NCI-H146 treated with DMSO at 0.1 percent for 48 hours (cell line): ENCODE results near the gene TMEM9B.
A peak's percentile ranks its signal among the peaks of the same experiment; 100 is the strongest.

Experiments used
- DNase-seq: peaks from one replicate; lab custom pipeline; 2025; ENCODE audit not compliant: unreplicated experiment; lab: John Stamatoyannopoulos, UW

The TMEM9B gene

DNA sequence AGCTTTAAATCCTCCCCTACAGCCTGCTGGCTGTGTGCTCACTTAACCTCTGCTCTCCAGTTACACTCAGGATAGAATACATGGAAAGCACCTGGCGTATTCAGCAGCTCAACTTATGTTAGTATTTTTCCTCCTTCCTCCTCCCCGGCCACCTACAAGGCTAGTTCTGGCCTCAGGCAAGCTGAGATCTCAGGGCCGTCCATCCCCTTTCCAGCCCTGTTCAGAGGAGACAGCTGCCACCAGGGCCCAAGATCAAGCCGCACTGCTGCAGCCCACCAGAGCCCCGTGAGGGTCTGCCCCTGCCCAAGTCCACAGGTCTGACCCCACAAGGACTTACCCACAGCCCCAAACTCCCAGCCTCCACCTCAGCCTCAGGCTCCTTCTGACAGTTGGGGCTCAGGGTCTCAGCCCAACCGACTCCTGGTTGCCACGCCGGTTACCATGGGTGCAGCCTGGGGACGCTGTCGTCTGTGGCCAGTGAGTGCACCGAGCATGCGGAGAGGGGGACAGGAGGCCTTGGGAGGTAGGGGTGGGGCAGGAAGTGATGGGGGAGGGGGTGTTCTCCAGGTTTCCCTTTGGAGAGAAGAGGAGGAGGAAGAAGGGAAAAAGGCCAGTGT lies 31.6 kb downstream of the TMEM9B start, which contains the start of gene C11orf16:
Gene C11orf16 (minus strand): TSS at position 384 of the 617 bp plus-strand sequence. CDS start 639 bp downstream, outside the sequence.
- DNase-seq: peak; percentile 9

DNA sequence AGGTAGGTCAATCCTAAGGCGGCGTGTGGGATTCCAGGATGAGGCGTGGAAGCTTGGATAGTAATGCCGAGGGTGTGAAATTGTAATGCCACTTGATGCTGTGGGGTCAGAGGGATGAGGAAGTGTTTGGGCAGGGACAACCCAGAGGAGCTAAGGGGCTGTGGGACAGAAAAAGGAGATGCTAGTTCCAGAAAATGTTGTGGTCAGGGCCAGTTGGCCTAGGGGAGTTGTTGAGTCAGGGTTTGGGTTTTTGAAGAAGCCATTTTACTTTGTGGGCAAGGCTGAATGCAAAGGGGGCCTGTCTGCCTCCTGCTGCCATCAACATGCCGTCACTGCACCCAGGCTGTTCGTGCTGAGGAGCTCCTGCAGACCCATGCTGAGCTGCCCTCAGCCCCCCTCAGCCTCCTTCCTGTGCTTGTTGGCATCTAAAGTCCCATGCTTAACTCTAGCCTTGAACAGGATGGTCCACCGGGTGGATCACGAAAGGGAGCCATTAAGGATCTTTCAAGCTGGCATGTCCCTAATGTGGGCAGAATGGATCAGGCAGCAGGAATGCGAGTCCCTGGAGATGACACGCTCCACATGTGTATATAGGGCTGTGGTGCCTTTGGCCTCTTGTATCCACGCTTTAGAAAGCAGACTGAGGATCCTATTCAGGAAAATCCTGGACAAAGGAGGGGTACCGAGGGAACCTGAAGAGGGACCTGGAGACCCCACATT lies 33.6 kb downstream of the TMEM9B start:
- no peak for DNase-seq

DNA sequence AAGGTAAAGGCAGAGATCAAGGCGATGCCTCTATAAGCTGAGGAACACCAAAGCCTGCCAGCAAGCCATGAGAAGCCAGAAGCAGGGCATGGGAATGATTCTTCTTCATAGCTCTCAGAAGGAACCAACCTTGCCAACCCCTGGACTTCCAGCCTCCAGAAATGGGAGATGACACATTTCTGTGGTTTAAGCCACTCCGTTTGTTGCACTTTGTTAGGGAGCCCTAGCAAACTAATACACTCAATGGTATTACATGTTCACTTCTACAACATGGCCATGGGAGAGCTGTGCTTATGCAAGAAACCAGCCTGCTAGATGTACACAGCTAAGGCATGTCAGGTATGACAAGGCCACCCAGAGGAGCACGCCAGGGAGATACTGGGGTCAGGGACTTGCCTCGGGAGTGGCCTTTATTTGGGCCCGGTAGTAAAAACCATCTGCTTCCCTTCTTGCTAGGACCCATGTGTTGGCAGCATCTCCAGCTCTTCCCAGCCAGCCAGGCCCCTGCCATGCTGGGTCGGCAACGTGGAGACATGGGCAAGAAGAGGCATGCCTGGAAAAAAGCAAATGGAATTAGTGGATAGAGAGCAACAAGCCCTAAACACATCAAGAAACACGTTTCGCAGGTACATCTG lies 35.1 kb downstream of the TMEM9B start:
- no peak for DNase-seq

DNA sequence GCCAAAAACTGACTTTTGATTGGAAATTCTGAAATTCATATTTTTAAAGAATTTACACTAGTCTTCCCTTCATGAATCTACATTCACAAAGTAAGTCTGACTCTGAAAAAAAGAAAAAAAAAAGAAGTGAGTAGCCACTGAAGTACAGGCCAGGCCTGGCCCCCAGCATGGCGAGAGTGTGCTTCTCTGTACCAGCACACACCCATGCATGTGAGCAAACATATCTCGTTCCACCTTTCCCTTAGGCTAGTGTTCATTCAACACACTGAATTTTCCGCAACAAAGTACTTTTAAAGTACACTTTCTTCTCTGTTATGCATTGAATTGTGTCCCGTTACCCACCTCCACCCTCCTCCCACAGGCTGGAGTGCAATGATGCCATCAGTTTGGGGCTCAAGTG lies 36.0 kb downstream of the TMEM9B start:
- DNase-seq: no peak

DNA sequence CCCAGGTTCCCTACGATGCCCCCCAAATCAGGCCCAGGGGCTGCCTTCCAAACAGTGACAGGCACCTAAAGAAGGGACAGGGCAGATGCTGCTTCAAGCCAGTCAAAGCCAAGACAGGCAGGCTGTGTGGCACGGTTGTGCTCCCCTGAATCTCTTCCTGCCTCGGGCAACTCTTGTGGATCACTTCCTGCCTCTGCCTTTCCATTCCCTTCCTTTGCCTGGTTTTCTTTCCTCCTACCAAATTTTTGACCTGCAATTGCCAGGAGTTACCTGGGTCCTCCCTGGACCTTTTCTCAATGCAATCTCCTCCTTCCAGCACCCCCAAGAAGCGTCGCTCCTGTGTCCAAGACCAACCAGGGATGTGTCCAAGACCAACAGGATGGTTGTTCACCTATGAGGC lies 37.0 kb downstream of the TMEM9B start:
- DNase-seq: no peak

DNA sequence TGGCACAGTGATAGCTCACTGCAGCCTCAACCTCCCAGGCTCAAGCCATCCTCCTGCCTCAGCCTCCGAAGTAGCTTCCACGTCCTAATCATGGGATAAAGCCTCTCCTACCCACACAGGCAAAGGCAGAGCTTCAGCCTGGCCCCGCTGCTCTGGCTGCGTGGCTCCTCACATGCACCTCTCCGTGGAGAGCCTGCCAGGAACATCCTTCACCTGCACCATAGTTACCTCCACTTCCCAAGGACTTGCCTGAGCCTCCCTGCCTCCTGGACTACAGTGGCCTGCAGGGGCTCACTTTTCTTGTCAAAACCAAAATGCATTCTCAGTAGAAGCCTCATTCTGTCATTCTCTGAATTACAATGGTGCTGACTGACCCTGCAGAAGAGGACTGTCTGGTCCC lies 38.0 kb downstream of the TMEM9B start:
- no peak for DNase-seq

DNA sequence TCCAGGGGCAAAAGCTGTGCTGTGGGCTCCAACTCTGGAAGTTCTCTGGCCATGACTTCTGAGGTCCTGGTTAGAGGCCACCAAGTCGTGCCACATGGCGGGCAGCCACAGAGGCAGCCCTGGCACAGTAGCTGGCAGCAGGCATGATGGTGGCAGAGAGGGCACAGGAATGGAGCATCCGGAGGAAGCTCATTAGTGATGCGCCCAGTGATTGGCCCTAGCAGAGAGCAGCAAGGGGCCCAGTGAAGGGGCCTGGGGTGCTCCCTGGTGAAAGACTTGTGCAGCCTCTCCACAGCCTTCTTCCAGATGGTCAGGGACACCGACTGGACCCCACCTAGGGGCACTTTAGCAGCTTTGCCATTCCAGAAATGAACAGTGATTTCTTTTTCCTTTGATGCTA lies 38.5 kb downstream of the TMEM9B start:
- DNase-seq: no peak

DNA sequence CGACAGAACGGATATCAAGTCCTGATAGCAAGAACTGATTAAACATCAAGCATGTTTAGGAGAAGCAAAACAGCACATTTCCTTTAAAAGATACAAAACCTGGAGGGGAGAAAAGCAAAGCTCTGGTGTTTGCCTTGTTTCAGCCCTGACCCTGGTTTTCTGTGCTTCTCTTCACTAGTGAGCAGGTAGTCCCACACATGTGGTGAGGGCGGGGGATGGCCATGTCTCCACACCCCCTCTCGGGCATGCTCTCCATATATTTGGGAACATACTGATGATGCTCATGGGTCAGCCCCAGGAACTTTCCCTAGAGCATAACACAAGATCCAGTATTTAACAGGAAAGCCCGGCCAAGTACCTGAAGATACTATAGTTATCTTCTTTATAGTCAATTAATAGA lies 41.6 kb downstream of the TMEM9B start:
- DNase-seq: no peak

DNA sequence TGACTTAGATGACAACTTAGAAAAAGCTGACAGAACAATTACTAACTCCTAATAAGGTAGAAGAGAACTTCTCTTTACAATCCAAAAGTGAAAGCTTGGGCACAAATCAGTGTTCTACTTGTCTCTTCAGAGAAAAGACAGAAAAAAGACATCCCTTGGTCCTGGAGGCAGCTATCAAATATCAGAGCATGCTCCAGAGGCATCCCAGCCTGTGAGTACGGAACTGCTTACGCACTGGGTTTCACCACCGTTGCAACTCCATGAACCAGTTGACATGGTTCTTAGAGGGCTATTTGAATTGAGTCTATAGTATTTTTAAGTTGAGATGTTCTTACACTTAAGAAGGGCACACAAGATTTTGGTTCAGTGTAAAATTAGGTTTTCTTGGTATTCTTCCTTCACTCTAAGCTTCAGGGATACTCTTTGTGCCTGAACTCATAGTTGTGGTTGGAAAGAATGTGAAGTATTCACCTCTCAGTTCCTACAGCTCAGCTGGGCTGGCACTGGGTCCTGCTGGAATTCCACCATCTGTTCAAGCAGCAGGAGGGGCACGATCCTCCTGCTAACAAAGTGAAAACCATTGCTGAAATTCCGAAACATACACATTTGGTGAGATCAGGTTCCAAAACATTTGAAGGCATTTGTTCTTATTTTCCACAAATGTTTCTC lies 47.0 kb downstream of the TMEM9B start:
- no peak for DNase-seq

DNA sequence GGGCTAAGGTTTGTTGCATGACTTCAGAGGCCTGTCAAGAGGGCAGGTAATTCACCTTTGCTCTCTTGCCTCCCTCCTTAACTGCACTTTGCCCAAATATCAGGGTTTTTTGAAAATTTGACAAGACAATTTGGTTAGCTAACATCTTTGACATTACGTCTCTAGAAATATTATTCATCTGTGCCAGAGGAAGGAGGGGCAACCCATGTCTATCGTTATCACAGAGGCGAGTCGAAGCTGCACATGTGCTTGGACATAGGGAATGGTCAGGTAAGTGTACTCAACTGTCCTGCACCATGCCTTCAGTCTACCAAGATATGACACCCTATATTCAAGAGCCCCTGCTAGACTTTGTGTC lies 49.6 kb downstream of the TMEM9B start:
- no peak for DNase-seq

DNA sequence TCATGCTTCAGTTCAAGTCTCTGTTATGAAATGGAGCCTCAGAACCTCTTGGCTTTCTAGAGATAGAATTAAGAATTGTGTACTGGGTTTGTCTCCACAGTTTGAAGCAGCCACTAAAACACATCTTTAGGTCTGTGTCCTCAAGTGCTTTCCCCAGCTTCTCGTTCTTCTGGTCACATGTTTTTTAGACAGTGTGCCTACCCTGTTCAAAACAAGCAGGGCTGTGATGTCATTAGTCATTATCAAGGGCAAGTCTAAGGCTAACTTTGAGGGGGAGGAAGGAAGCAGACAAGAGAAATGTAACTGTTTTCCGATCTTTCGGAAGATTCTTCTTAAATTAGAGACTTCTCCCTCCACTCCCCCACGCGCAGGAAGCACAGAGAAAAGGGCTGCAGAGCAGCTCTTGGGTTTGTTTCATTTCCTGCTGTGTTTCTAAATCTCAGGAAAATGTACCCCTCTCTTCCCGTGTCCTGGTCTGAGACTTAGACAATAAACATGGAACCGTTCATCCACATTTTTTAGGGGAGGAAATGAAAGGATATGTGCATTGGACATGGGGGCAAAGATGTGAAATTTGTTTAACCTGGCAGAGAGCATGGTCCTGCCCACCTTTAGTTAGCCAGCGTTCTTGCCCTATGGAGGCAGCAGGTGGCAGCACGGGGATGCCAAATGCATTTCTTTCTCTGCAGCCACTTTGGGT lies 50.1 kb downstream of the TMEM9B start:
- DNase-seq: peak; percentile 1

DNA sequence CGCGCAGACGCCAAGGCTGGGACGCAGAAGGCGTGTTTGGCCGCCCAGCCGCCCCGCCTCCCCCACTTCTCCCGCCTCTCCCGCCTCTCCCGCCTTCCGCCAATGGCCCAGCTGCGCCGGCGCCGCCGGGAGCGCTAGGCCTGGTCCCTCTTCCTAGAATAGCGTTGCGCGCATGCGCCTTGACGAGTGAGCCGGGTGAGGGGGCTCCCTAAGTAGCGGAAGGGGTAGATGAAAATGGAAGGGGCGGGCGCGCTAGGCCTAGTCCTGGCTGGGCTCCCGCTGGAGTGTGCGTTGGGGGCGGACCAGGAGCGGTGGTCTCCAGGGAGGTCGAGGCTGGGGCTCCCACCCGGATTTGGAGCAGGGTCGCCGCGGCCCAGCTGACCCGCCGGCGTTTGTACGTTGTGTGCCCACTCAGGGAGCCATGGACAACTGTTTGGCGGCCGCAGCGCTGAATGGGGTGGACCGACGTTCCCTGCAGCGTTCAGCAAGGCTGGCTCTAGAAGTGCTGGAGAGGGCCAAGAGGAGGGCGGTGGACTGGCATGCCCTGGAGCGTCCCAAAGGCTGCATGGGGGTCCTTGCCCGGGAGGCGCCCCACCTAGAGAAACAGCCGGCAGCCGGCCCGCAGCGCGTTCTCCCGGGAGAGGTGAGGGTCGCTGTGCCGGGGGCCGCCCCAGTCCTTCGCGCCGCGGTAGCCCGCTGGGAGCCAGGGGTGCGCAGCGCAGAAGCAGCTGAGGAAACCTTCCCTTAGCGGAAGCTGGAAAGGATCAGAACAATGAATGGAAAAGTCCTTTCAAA lies 53.0 kb downstream of the TMEM9B start, which contains the start of gene AKIP1:
Gene AKIP1 (plus strand): TSS at position 161 of the 795 bp plus-strand sequence. CDS start 261 bp downstream, at position 422.
- peak; percentile 90 for DNase-seq

DNA sequence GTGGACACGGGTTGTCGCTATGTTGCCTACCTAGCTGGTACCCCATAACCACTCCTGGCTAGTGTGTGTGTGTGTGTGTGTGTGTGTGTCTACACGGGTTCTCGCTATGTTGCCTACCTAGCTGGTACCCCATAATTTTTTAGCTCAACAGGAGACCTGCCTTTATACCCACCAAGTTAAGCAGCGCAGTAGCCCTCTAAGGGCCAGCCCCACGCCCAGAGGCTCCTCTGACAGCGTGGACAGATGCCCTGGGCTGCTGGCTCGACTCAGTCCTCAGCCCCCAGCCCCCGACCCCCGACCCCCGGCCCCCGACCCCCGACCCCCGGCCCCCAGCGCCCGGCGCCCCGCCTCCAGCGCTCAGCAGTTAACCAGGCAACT lies 53.6 kb downstream of the TMEM9B start:
- DNase-seq: no peak

DNA sequence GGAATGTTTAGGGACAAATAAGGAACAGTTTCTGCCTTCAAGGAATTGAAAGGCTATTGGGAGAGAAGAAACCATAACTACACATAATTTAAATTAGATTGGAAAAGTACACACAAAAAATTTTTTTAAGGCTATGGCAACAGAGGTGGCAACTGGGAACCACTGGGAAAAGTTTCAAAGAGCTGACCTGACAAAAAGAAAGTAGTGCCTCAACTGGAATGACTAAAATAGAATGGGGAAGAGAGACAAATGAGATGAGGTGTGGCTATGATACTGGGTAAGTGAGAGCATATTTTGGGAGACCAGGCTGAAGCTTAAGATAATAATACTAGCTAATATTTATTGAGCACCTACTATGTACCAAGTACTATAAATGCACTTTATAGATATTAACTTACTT lies 56.1 kb downstream of the TMEM9B start:
- DNase-seq: no peak

DNA sequence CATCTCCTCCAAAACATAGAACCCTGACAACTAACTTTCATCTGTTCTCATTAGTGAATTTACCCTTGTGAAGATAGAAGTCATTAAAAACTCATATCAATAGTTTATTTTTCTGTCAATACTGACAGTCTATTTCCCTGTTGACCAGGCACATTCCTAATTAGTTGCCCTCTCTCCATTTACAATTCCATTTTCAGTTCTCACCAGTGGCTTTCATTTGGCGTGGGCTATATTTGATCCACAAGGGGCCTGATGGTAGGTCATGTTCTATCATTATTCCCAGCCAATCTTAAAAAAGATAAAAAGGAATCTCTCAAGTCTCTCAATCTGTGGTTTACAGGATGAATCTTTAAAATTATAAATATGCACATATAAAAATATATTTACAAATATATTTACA lies 57.1 kb downstream of the TMEM9B start:
- DNase-seq: no peak

DNA sequence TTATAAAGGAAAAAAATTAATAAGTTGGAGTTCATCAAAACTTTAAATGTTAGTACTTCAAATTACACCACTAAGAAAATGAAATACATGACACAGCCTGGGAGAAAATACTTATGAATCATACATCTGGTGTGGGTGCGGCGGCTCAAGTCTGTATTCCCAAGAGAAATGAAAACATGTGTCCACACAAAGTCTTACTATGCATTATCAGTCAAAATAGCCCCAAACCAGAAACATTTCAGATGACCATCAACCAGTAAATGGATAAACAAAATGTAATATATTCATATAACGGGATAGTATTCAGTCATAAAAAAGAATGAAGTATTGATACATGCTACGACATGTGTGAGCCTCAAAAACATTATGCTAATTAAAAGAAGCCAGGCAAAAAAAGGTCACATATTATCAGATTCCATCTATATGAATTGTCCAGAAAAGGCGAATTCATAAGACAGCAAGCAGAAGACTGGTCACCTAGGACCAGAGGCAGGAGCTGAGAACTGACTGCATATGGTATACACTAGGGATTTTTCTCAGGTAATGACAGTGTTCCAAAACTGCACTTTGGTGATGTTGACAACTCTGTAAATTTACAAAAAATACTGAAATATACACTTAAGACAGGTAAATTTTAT lies 58.6 kb downstream of the TMEM9B start:
- DNase-seq: no peak

DNA sequence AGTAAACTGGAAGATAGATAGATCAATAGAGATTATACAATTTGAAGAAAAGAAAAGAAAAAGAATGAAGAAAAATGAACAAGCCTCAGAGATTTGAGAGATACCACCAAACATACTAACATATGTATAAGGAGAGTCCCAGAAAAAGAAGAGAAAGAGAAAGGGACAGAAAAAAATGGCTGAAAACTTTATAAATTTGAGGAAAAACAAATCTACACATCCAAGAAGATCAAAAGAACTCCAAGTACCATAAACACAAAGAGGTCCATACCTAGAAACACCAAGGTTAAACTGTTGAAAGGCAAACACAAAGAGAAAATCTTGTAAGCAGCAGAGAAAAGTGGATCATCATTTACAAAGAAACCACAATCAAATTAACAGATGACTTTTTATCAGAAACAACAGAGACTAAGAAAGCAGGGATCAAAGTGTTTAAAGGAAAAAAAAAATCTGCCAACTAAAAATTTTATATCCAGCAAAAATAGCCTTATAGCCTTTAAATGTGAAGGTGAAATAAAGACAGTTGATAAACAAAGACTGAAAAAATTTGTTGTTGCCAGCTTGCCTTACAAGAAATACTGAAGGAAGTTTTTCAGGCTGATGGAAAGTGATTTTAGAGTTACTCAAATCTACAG lies 65.0 kb downstream of the TMEM9B start:
- DNase-seq: no peak
